Activated naive CD4-positive, alpha-beta T cell treated with anti-CD3 and anti-CD28 coated beads, Interleukin-2, amount 10 ng/mL, durations not matched to agents 7 days and 5 days (primary cell): ENCODE results near the gene TOMM40.
"Not testable (repeated sequence)": the region's sequence is repeated elsewhere in the genome, so short reads cannot be mapped to it uniquely, and the experiment has no call there.

Source experiments
- CTCF ChIA-PET: fragments of 350-600 bp; sonication (Branson Sonifier 250); formaldehyde crosslinking; loops from one replicate; lab custom pipeline; 2021; ENCODE audit warnings: antibody characterized with exemption; lab: Charles Lee
- DNase-seq: peaks from one replicate; pipeline ENCODE4 v3.0.0-alpha.2; 2020
- H3K27ac Mint-ChIP-seq: one replicate; pipeline ENCODE4 v1.8.0; 2021; ENCODE audit warnings: mild to moderate bottlenecking, moderate library complexity, mixed read lengths
- H3K27me3 Mint-ChIP-seq: one replicate; pipeline ENCODE4 v1.8.0; 2021; ENCODE audit warnings: mild to moderate bottlenecking, mixed read lengths
- H3K36me3 Mint-ChIP-seq: one replicate; pipeline ENCODE4 v1.8.0; 2021; ENCODE audit warnings: mixed read lengths
- H3K4me1 Mint-ChIP-seq: one replicate; pipeline ENCODE4 v1.8.0; 2021; ENCODE audit warnings: mixed read lengths
- H3K4me3 Mint-ChIP-seq: one replicate; pipeline ENCODE4 v1.8.0; 2021; ENCODE audit warnings: mild to moderate bottlenecking, moderate library complexity, mixed read lengths
- H3K9me3 Mint-ChIP-seq: one replicate; pipeline ENCODE4 v1.8.0; 2021; ENCODE audit warnings: mixed read lengths

The TOMM40 gene

DNA sequence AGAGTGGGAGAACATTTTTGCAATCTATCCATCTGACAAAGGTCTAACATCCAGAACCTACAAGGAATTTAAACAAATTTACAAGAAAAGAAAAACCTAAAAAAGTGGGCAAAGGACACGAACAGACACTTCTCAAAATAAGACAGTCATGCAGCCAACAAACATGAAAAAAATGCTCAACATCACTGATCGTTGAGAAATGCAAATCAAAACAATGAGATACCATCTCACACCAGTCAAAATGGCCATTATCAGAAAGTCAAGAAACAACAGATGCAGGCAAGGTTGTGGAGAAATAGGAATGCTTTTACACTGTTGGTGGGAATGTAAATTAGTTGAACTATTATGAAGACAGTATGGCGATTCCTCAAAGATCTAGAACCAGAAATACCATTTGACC, 29.5 kb upstream of the TOMM40 start:
- H3K36me3 Mint-ChIP-seq, H3K4me1 Mint-ChIP-seq, H3K4me3 Mint-ChIP-seq, H3K9me3 Mint-ChIP-seq, CTCF ChIA-PET, H3K27ac Mint-ChIP-seq, DNase-seq, H3K27me3 Mint-ChIP-seq: not testable (repeated sequence)

GRCh38 chr19:44863990-44864389, 27.1 kb upstream of the TOMM40 start:
- Mint-ChIP-seq H3K36me3 (no peaks in the 10 kb centered on the region), H3K4me3 (no peak overlapping the region), H3K27me3 (peaks cover 5% of the 10 kb centered on the region), H3K27ac (no peak overlapping the region), H3K4me1 (peaks cover 5% of the 10 kb centered on the region), H3K9me3 (no peaks in the 10 kb centered on the region)
- DNase-seq: no peak
- CTCF ChIA-PET: no interaction called here

DNA sequence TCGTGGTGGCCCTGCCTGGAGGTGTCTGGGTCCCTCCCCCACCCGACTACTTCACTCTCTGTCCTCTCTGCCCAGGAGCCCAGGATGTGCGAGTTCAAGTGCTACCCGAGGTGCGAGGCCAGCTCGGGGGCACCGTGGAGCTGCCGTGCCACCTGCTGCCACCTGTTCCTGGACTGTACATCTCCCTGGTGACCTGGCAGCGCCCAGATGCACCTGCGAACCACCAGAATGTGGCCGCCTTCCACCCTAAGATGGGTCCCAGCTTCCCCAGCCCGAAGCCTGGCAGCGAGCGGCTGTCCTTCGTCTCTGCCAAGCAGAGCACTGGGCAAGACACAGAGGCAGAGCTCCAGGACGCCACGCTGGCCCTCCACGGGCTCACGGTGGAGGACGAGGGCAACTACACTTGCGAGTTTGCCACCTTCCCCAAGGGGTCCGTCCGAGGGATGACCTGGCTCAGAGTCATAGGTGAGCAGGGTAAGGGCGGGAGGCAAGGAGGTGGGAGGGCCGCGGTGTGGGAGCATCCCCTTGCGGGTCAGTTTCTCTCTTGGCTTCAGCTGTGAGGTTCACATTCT, 25.8 kb upstream of the TOMM40 start:
- H3K36me3 Mint-ChIP-seq: no peaks in the 10 kb centered on the region
- peaks cover 12% of the 10 kb centered on the region for H3K27me3 Mint-ChIP-seq
- no peak for DNase-seq
- no peak overlapping the region for H3K4me3 Mint-ChIP-seq
- CTCF ChIA-PET: no interaction called here
- H3K27ac Mint-ChIP-seq: no peak overlapping the region
- H3K9me3 Mint-ChIP-seq: no peaks in the 10 kb centered on the region
- H3K4me1 Mint-ChIP-seq: peaks cover 5% of the 10 kb centered on the region

- H3K4me3 Mint-ChIP-seq: no peak overlapping the region
- H3K36me3 Mint-ChIP-seq: no peaks in the 10 kb centered on the region
- no peaks in the 10 kb centered on the region for H3K9me3 Mint-ChIP-seq
- DNase-seq: no peak
- H3K4me1 Mint-ChIP-seq: peaks cover 5% of the 10 kb centered on the region
- CTCF ChIA-PET: no interaction called here
- peaks cover 14% of the 10 kb centered on the region for H3K27me3 Mint-ChIP-seq
- no peak overlapping the region for H3K27ac Mint-ChIP-seq
These were observed 24.4 kb upstream of the TOMM40 start for GRCh38 chr19:44866664-44867063.

- no peak for DNase-seq
- peaks cover 14% of the 10 kb centered on the region for H3K27me3 Mint-ChIP-seq
- peaks cover 5% of the 10 kb centered on the region for H3K4me1 Mint-ChIP-seq
- H3K27ac Mint-ChIP-seq: no peak overlapping the region
- H3K9me3 Mint-ChIP-seq: no peaks in the 10 kb centered on the region
- CTCF ChIA-PET: interaction anchor here (0.7 kb wide), 1 partner anchor 83 kb away, joined by 3 read pairs; no protein-coding TSS in a partner anchor
- H3K36me3 Mint-ChIP-seq: no peaks in the 10 kb centered on the region
- no peak overlapping the region for H3K4me3 Mint-ChIP-seq
These were observed 23.5 kb upstream of the TOMM40 start for GRCh38 chr19:44867578-44867977.

DNA sequence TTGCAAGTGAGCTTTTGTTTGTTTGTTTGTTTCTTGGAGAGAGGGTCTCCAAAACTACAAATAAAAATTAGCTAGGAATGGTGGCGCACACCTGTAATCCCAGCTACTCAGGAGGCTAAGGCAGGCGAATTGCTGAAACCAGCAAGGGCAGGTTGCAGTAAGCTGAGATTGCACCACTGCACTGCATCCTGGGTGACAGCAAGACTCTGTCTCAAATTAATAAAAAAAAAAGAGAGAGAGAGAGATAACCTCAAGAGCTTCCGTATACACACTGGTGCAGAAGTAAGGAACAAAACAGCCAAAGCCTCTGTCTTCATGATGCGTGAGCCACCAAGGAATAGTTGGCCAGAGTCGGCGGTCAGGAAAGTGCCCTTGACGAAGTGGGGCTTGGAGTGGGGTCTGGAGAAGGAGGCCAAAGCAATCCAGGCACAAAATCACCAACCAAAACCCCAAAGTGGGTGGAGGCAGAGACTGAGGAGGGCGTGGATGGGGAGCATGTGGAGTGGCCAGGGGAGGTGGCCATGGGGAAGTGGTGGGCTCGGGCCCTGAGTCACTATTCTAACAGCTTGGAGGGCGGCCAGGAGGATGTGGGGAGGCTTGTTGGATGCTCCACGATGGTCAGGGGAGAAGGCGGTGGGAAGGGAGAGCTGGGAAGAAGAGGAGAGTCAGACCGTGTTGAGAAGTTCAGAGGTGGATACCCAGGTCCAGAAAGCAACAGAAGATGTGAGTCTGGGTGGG, 21.2 kb upstream of the TOMM40 start:
- no peaks in the 10 kb centered on the region for H3K36me3 Mint-ChIP-seq
- no peak for DNase-seq
- CTCF ChIA-PET: no interaction called here
- no peaks in the 10 kb centered on the region for H3K9me3 Mint-ChIP-seq
- H3K4me3 Mint-ChIP-seq: no peak overlapping the region
- H3K4me1 Mint-ChIP-seq: peaks cover 5% of the 10 kb centered on the region
- no peak overlapping the region for H3K27ac Mint-ChIP-seq
- peaks cover 14% of the 10 kb centered on the region for H3K27me3 Mint-ChIP-seq

DNA sequence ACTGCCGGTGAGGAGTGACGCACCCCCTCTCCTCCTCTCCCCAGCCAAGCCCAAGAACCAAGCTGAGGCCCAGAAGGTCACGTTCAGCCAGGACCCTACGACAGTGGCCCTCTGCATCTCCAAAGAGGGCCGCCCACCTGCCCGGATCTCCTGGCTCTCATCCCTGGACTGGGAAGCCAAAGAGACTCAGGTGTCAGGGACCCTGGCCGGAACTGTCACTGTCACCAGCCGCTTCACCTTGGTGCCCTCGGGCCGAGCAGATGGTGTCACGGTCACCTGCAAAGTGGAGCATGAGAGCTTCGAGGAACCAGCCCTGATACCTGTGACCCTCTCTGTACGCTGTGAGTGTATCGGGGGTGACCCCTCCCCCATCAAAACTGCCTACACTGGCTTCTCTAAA, 19.2 kb upstream of the TOMM40 start:
- H3K27ac Mint-ChIP-seq: no peak overlapping the region
- no peak overlapping the region for H3K4me3 Mint-ChIP-seq
- no peaks in the 10 kb centered on the region for H3K9me3 Mint-ChIP-seq
- H3K36me3 Mint-ChIP-seq: no peaks in the 10 kb centered on the region
- DNase-seq: no peak
- CTCF ChIA-PET: no interaction called here
- H3K27me3 Mint-ChIP-seq: peaks cover 8% of the 10 kb centered on the region
- no peaks in the 10 kb centered on the region for H3K4me1 Mint-ChIP-seq

- CTCF ChIA-PET: no interaction called here
- DNase-seq: no peak
- Mint-ChIP-seq H3K36me3 (no peaks in the 10 kb centered on the region), H3K27me3 (peaks cover 8% of the 10 kb centered on the region), H3K4me3 (no peak overlapping the region), H3K4me1 (peaks cover 3% of the 10 kb centered on the region), H3K9me3 (no peaks in the 10 kb centered on the region), H3K27ac (no peak overlapping the region)
These were observed 18.4 kb upstream of the TOMM40 start for GRCh38 chr19:44872661-44873060.

DNA sequence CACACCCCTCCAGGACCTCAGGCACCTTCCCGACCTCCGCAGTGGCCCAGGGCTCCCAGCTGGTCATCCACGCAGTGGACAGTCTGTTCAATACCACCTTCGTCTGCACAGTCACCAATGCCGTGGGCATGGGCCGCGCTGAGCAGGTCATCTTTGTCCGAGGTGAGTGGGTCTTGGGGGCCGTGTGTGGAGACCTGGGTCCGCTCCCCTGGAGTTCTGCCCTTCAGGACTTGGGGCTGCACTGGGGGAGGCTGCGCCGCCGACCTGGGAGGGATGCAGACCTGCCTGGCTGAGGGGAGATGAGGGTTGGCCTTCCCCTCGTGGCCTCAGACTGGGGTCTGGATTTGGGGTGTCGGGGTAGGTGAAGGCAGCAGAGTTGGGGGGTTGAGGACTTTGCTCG, 16.7 kb upstream of the TOMM40 start:
- Mint-ChIP-seq H3K27ac (no peak overlapping the region), H3K4me1 (peaks cover 3% of the 10 kb centered on the region), H3K27me3 (peaks cover 13% of the 10 kb centered on the region), H3K9me3 (no peaks in the 10 kb centered on the region), H3K36me3 (no peaks in the 10 kb centered on the region), H3K4me3 (no peak overlapping the region)
- CTCF ChIA-PET: no interaction called here
- DNase-seq: no peak

DNA sequence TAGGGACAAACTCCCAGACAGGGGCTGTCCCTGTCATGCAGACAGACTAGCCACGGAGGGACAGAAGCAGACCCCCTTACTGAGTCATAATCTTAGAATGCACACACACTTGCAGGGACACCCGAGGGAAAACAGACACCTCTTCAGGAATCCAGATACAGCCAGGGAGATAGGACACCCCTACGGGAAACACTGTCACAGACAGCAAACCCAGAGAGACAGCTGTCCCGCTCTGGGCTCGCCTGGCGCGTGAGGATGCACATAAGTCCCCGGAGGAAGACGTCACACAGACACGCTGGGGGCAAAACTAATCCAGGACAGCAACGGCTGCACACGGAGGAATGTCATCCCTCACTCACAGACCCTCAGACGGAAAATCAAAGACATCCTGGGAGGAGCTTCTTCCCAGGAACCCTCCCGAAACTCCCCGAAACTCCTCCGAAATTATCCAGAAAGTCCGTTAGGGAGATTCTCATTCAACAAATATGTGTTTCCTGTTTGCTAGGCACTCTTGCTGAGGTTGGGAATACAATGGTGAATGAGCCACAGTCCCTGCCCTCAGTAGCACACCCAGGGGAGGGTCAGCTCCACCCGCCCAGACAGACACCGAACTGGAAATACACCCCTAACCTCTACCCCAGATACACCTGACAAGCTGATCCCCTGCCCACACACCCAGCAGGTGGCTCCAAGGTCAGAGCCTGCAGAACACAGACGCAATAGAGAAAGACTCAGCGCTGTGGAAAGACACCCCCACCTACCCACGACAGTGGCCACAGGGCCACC, 15.2 kb upstream of the TOMM40 start:
- H3K27me3 Mint-ChIP-seq: peaks cover 4% of the 10 kb centered on the region
- no peak overlapping the region for H3K4me3 Mint-ChIP-seq
- H3K4me1 Mint-ChIP-seq: peaks cover 3% of the 10 kb centered on the region
- no peaks in the 10 kb centered on the region for H3K36me3 Mint-ChIP-seq
- no peak overlapping the region for H3K27ac Mint-ChIP-seq
- CTCF ChIA-PET: interaction anchor here (1.0 kb wide), 1 partner anchor 14 kb away, joined by 3 read pairs; no protein-coding TSS in a partner anchor
- no peak for DNase-seq
- no peaks in the 10 kb centered on the region for H3K9me3 Mint-ChIP-seq

- peaks cover 4% of the 10 kb centered on the region for H3K27me3 Mint-ChIP-seq
- CTCF ChIA-PET: interaction anchor here (1.0 kb wide), 1 partner anchor 13 kb away, joined by 3 read pairs; no protein-coding TSS in a partner anchor
- H3K27ac Mint-ChIP-seq: no peak overlapping the region
- no peaks in the 10 kb centered on the region for H3K9me3 Mint-ChIP-seq
- no peak for DNase-seq
- peaks cover 3% of the 10 kb centered on the region for H3K4me1 Mint-ChIP-seq
- no peak overlapping the region for H3K4me3 Mint-ChIP-seq
- no peaks in the 10 kb centered on the region for H3K36me3 Mint-ChIP-seq
These were observed 14.0 kb upstream of the TOMM40 start for GRCh38 chr19:44876930-44877535.

DNA sequence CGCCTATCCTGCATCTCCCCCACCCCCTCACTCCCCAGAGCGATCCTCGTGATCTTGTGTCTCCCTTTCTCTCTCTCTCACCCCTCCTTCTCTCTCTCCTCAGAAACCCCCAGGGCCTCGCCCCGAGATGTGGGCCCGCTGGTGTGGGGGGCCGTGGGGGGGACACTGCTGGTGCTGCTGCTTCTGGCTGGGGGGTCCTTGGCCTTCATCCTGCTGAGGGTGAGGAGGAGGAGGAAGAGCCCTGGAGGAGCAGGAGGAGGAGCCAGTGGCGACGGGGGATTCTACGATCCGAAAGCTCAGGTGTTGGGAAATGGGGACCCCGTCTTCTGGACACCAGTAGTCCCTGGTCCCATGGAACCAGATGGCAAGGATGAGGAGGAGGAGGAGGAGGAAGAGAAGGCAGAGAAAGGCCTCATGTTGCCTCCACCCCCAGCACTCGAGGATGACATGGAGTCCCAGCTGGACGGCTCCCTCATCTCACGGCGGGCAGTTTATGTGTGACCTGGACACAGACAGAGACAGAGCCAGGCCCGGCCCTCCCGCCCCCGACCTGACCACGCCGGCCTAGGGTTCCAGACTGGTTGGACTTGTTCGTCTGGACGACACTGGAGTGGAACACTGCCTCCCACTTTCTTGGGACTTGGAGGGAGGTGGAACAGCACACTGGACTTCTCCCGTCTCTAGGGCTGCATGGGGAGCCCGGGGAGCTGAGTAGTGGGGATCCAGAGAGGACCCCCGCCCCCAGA, 12.8 kb upstream of the TOMM40 start:
- Mint-ChIP-seq H3K27me3 (peaks cover 4% of the 10 kb centered on the region), H3K36me3 (no peaks in the 10 kb centered on the region), H3K4me3 (no peak overlapping the region), H3K27ac (no peak overlapping the region), H3K9me3 (no peaks in the 10 kb centered on the region), H3K4me1 (peaks cover 3% of the 10 kb centered on the region)
- CTCF ChIA-PET: no interaction called here
- DNase-seq: no peak

DNA sequence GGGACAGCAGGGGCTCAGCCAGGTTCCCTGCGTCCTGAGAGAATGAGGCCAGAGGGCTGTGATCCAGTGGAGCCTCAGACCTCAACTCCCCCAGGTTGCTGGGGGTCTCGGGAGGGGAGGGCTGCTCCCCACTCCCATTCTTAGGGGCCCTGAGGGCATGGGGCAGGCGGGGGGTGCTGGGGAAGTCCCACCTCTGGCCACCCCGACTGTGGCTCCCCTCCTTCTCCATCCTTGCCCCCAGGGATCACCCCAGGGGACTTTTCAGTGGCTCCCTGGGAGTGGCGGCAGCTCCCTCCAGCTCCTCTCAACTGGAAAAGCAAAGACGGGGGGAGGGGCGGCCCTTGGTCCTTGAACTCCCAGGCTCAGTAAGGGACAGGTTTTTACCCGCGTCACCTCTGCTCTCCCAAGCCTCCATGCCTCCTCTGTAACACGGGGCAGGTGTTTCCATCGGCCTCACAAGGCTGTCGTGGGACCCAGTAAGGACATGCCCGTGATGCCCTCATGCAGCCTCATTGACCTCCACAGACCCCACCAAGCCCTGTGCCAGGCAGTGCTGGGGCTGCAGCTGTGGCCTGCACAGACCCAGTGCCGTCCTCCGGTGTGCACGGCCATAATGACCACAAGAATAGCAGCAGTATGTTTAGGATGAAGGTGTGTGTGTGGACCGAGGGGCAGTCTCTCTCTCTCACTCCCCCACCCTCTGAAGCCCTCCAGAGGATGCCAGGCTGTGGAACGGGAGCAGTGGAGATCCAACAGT, 11.6 kb upstream of the TOMM40 start:
- DNase-seq: no peak
- no peak overlapping the region for H3K27ac Mint-ChIP-seq
- H3K9me3 Mint-ChIP-seq: no peaks in the 10 kb centered on the region
- CTCF ChIA-PET: no interaction called here
- peaks cover 3% of the 10 kb centered on the region for H3K4me1 Mint-ChIP-seq
- H3K36me3 Mint-ChIP-seq: no peaks in the 10 kb centered on the region
- peaks cover 4% of the 10 kb centered on the region for H3K27me3 Mint-ChIP-seq
- H3K4me3 Mint-ChIP-seq: no peak overlapping the region
